K562 (cell line): ENCODE measurements around the gene CMTR1. TPM values are rescaled to one million over a fixed set of nuclear protein-coding genes. Genes with fewer than 3 reads are reported as not detected.

Experiments used
- BRD4 ChIP-seq: fragments of 200-600 bp; sonication (generic); IDR thresholded peaks from 2 replicates; pipeline ENCODE4 v1.6.1; 2017; ENCODE audit warnings: inconsistent platforms
- EHMT2 ChIP-seq: fragments of 450-650 bp; IDR thresholded peaks from 2 replicates; pipeline ENCODE4 v1.6.1; 2018; ENCODE audit warnings: antibody characterized with exemption
- ETV1 ChIP-seq: fragments of 450-650 bp; conservative IDR thresholded peaks from 2 replicates; pipeline ENCODE4 v1.6.1; 2016; ENCODE audit warnings: missing genetic modification characterization, control low read depth, low read depth, missing compliant biosample characterization
- KDM5B ChIP-seq: fragments of 200-600 bp; sonication (generic); IDR thresholded peaks from 2 replicates; pipeline ENCODE4 v1.6.1; 2012; ENCODE audit warnings: low read depth, mild to moderate bottlenecking, moderate library complexity, low read length, control low read depth, inconsistent platforms; ENCODE audit not compliant: insufficient replicate concordance
- PML ChIP-seq: IDR thresholded peaks from 2 replicates; pipeline ENCODE4 v1.6.1; 2012; ENCODE audit warnings: low read length, inconsistent platforms
- PTTG1 ChIP-seq: fragments of 450-650 bp; IDR thresholded peaks from 2 replicates; pipeline ENCODE4 v1.6.1; 2016; ENCODE audit warnings: low read depth, mild to moderate bottlenecking, missing genetic modification characterization, missing compliant biosample characterization
- ZNF436 ChIP-seq: fragments of 250-450, 450-650 bp; sonication (Bioruptor Pico); formaldehyde crosslinking; IDR thresholded peaks from 2 replicates; pipeline ENCODE4 v1.7.0; 2020; ENCODE audit warnings: mild to moderate bottlenecking
- ZSCAN32 ChIP-seq: fragments of 450-650 bp; formaldehyde crosslinking; IDR thresholded peaks from 2 replicates; pipeline ENCODE4 v1.4.0; 2020; ENCODE audit warnings: mild to moderate bottlenecking, moderate library complexity
- polyA plus RNA-seq, 8 experiments: library from polyadenylated mRNA; depleted of rRNA in 4 of 8; stranded (reverse) in 5 of 8; unstranded in 3 of 8; fragments of >200 nt; fragmentation: Nextera tagmentation in 2 of 8; fragmentation: Illumina TruSeq in 1 of 8; extraction: Ambion mirVana in 2 of 8; extraction: Trizol in 1 of 8; gene quantifications; 2 replicates each; pipeline versions ENCODE4 v1.2.1 to v1.2.3, GENCODE V29; 2011 to 2014; ENCODE audit warnings: inconsistent platforms in 1 of 8, missing spikeins in 1 of 8
- total RNA-seq, 7 experiments: library from RNA; depleted of rRNA in 6 of 7; stranded (reverse); fragments of >200 nt in 6 of 7; fragmentation: Illumina TruSeq in 2 of 7; extraction: Trizol in 2 of 7; gene quantifications; 2 replicates each; pipeline versions ENCODE4 v1.2.1 to v1.2.3, GENCODE V29; 2011 to 2021; ENCODE audit warnings: low replicate concordance in 1 of 7
- TF ChIP-seq, protein P1 (sequence below): sonication (generic); formaldehyde crosslinking; IDR thresholded peaks from 2 replicates; pipeline ENCODE4 v1.8.0; 2023; ENCODE audit warnings: mild to moderate bottlenecking, missing genetic modification reagents
- TF ChIP-seq, protein P2 (sequence below): fragments of 450-650 bp; formaldehyde crosslinking; conservative IDR thresholded peaks from 2 replicates; pipeline ENCODE4 v1.4.0; 2022; ENCODE audit warnings: mild to moderate bottlenecking, missing genetic modification characterization
- TF ChIP-seq, protein P3 (sequence below): IDR thresholded peaks from 2 replicates; pipeline ENCODE4 v1.6.1; 2011; ENCODE audit not compliant: insufficient read length; ENCODE audit errors: extremely low read depth
- TF ChIP-seq, protein P4 (sequence below): fragments of 250-450 bp; sonication (Bioruptor Pico); IDR thresholded peaks from 2 replicates; pipeline ENCODE4 v1.5.0; 2021; ENCODE audit warnings: mild to moderate bottlenecking, borderline replicate concordance
- TF ChIP-seq, protein P5 (sequence below): fragments of 450-650 bp; formaldehyde crosslinking; IDR thresholded peaks from 2 replicates; pipeline ENCODE4 v1.4.0; 2022; ENCODE audit warnings: missing genetic modification characterization
- TF ChIP-seq, protein P6 (sequence below): sonication (generic); formaldehyde crosslinking; IDR thresholded peaks from 2 replicates; pipeline ENCODE4 v1.9.0; 2022; ENCODE audit warnings: mild to moderate bottlenecking, missing genetic modification reagents

The CMTR1 gene
- total and polyA plus RNA-seq, 9 of the 15 experiments (the other 6 are each of a cell fraction or from before 2014, with no cell fraction given): 2.9 to 63.5 (median 49.5) TPM

DNA sequence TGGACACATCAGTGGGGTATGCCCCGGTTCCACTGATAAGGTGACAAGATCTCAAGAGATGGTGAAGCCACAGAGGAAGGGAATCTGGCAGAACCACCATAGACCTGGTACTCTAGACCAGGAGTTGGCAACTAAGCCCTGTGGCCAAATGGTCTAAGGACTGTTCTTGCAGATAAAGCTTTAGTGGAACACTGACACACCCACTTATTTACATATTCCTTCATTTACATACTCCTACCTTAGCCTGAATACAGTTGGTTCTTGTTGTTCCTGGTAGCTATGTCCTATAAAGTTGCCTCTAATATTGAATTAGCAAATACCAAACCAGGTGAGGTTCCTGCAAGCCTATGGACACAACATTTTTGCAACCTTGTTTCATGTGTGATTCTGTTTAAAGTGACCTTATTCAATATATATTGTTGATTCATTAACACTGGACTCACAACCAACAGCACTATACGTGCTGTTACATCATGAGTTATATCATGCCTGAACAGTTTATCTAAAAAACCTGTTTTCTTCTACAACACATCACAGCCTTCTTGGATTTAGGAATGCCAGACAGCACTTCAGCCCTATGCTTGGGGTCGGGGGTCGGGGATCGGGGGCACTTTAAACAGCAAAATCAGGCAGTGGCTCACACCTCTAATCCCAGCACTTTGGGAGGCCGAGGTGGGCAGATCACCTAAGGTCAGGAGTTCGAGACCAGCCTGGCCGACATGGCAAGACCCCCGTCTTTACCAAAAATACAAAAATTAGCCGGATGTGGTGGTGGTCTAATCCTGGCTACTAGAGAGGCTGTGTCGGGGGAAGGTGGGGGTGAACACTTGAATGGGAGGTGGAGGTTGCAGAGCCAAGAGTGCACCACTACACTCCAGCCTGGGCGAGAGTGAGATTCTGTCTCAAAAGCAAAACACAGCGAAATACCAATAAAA is 64.2 kb downstream of the CMTR1 start (continued):
- TF ChIP-seq, protein P1, sequence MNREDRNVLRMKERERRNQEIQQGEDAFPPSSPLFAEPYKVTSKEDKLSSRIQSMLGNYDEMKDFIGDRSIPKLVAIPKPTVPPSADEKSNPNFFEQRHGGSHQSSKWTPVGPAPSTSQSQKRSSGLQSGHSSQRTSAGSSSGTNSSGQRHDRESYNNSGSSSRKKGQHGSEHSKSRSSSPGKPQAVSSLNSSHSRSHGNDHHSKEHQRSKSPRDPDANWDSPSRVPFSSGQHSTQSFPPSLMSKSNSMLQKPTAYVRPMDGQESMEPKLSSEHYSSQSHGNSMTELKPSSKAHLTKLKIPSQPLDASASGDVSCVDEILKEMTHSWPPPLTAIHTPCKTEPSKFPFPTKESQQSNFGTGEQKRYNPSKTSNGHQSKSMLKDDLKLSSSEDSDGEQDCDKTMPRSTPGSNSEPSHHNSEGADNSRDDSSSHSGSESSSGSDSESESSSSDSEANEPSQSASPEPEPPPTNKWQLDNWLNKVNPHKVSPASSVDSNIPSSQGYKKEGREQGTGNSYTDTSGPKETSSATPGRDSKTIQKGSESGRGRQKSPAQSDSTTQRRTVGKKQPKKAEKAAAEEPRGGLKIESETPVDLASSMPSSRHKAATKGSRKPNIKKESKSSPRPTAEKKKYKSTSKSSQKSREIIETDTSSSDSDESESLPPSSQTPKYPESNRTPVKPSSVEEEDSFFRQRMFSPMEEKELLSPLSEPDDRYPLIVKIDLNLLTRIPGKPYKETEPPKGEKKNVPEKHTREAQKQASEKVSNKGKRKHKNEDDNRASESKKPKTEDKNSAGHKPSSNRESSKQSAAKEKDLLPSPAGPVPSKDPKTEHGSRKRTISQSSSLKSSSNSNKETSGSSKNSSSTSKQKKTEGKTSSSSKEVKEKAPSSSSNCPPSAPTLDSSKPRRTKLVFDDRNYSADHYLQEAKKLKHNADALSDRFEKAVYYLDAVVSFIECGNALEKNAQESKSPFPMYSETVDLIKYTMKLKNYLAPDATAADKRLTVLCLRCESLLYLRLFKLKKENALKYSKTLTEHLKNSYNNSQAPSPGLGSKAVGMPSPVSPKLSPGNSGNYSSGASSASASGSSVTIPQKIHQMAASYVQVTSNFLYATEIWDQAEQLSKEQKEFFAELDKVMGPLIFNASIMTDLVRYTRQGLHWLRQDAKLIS (CRISPR knock-in tag): 0 out of 2 replicates have a peak, but pooled peaks have one; percentile 24
- TF ChIP-seq, protein P2, sequence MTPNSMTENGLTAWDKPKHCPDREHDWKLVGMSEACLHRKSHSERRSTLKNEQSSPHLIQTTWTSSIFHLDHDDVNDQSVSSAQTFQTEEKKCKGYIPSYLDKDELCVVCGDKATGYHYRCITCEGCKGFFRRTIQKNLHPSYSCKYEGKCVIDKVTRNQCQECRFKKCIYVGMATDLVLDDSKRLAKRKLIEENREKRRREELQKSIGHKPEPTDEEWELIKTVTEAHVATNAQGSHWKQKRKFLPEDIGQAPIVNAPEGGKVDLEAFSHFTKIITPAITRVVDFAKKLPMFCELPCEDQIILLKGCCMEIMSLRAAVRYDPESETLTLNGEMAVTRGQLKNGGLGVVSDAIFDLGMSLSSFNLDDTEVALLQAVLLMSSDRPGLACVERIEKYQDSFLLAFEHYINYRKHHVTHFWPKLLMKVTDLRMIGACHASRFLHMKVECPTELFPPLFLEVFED: peak; percentile 90
- peak; percentile 37 for TF ChIP-seq KDM5B
- TF ChIP-seq BRD4: no peak
- TF ChIP-seq ETV1 (tag): no peak
- no peak for TF ChIP-seq ZSCAN32 (CRISPR knock-in tag)
- TF ChIP-seq, protein P3, sequence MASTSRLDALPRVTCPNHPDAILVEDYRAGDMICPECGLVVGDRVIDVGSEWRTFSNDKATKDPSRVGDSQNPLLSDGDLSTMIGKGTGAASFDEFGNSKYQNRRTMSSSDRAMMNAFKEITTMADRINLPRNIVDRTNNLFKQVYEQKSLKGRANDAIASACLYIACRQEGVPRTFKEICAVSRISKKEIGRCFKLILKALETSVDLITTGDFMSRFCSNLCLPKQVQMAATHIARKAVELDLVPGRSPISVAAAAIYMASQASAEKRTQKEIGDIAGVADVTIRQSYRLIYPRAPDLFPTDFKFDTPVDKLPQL: peak; percentile 66
- no peak for TF ChIP-seq ZNF436
- TF ChIP-seq, protein P4, sequence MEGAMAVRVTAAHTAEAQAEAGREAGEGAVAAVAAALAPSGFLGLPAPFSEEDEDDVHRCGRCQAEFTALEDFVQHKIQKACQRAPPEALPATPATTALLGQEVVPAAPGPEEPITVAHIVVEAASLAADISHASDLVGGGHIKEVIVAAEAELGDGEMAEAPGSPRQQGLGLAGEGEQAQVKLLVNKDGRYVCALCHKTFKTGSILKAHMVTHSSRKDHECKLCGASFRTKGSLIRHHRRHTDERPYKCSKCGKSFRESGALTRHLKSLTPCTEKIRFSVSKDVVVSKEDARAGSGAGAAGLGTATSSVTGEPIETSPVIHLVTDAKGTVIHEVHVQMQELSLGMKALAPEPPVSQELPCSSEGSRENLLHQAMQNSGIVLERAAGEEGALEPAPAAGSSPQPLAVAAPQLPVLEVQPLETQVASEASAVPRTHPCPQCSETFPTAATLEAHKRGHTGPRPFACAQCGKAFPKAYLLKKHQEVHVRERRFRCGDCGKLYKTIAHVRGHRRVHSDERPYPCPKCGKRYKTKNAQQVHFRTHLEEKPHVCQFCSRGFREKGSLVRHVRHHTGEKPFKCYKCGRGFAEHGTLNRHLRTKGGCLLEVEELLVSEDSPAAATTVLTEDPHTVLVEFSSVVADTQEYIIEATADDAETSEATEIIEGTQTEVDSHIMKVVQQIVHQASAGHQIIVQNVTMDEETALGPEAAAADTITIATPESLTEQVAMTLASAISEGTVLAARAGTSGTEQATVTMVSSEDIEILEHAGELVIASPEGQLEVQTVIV (CRISPR knock-in tag): no peak
- TF ChIP-seq PML: peak; percentile 97
- no peak for TF ChIP-seq PTTG1
- TF ChIP-seq, protein P5, sequence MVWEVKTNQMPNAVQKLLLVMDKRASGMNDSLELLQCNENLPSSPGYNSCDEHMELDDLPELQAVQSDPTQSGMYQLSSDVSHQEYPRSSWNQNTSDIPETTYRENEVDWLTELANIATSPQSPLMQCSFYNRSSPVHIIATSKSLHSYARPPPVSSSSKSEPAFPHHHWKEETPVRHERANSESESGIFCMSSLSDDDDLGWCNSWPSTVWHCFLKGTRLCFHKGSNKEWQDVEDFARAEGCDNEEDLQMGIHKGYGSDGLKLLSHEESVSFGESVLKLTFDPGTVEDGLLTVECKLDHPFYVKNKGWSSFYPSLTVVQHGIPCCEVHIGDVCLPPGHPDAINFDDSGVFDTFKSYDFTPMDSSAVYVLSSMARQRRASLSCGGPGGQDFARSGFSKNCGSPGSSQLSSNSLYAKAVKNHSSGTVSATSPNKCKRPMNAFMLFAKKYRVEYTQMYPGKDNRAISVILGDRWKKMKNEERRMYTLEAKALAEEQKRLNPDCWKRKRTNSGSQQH (CRISPR knock-in tag): peak; percentile 84; the same call in 1 of the 2 replicates
- peak; percentile 37; the same call in 1 of the 2 replicates for TF ChIP-seq EHMT2
- TF ChIP-seq, protein P6, sequence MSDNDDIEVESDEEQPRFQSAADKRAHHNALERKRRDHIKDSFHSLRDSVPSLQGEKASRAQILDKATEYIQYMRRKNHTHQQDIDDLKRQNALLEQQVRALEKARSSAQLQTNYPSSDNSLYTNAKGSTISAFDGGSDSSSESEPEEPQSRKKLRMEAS (CRISPR knock-in tag): 0 out of 2 replicates have a peak, but pooled peaks have one; percentile 1
